ENCODE measurements around the gene PRR14L.

DNA sequence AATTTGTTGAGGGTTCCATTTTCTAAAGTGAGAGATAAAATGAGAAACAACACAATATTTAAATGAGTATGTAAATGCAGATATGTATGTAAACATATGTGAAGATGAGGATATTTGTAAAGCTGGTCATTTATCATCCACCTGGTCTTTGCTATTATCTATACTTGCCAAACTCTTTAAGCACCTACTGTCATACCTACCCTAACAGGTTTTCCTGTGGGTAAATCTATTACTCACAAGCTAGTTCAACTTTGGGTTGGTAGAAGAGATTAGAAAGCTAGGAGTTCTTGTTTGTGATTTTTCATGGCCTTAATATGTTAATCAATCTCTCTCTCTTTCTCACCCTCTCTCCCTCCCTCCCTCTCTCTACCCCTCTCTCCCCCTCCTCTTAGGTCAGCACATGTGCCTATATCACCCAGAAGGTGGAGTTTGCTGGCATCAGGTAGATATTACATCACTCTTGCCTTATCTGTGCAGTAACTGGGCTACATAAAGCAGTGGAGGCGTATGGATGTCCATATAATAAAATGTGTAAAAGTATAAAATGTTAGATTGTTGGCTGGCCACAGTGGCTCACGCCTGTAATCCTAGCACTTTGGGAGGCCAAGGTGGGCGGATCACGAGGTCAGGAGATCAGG lies 18.6 kb upstream of the PRR14L start:
- TF ChIP-seq POLR2AphosphoS5 (IDR thresholded peaks at IDR 0.05) (no peak), POLR2A (IDR thresholded peaks at IDR 0.05) (no peak)
- TF ChIP-seq, protein P1, sequence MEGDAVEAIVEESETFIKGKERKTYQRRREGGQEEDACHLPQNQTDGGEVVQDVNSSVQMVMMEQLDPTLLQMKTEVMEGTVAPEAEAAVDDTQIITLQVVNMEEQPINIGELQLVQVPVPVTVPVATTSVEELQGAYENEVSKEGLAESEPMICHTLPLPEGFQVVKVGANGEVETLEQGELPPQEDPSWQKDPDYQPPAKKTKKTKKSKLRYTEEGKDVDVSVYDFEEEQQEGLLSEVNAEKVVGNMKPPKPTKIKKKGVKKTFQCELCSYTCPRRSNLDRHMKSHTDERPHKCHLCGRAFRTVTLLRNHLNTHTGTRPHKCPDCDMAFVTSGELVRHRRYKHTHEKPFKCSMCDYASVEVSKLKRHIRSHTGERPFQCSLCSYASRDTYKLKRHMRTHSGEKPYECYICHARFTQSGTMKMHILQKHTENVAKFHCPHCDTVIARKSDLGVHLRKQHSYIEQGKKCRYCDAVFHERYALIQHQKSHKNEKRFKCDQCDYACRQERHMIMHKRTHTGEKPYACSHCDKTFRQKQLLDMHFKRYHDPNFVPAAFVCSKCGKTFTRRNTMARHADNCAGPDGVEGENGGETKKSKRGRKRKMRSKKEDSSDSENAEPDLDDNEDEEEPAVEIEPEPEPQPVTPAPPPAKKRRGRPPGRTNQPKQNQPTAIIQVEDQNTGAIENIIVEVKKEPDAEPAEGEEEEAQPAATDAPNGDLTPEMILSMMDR (IDR thresholded peaks at IDR 0.05 in 8 of 11, conservative IDR thresholded peaks at IDR 0.05 in 3 of 11) = no peak
